Uterus (tissue), 2 donors: Measurements from ENCODE around the gene SLCO2A1.

ENCODE experiments used
- POLR2A ChIP-seq, 2 donors: fragments of 450-650 bp; IDR thresholded peaks; one replicate each; pipeline ENCODE4 v1.6.1; 2016; ENCODE audit warnings: antibody characterized with exemption in 2 of 2, mild to moderate bottlenecking in 1 of 2, moderate library complexity in 1 of 2
- TF ChIP-seq, protein P1 (sequence below), 4 experiments: fragments of 200-600 bp in 2 of 4; fragments of 450-650 bp in 2 of 4; sonication (generic) in 2 of 4; IDR thresholded peaks; one replicate each; pipeline ENCODE4 v1.5.1; 2016 to 2019; ENCODE audit warnings: antibody characterized with exemption in 4 of 4, mild to moderate bottlenecking in 2 of 4, moderate library complexity in 1 of 4

DNA sequence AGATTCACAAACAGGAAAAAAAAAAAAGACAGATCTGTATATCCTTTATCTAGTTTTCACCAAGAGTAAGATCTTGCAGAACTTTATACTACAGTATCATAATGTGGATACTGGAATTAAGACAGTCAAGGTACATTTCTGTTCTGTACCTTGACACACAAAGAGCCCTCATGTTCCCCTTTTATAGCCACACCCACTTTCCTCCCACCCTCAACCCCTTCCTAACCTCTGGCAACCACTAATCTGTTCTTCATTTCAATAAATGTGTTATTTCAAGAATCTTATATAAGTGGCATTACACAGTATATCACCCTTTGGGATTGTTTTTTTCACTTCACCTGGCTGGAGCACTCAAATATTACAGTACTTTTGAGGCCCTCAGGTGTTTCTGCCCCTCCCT, 130.4 kb downstream of the SLCO2A1 start:
- TF ChIP-seq POLR2A (IDR thresholded peaks at IDR 0.05) = no peak
- TF ChIP-seq, protein P1, sequence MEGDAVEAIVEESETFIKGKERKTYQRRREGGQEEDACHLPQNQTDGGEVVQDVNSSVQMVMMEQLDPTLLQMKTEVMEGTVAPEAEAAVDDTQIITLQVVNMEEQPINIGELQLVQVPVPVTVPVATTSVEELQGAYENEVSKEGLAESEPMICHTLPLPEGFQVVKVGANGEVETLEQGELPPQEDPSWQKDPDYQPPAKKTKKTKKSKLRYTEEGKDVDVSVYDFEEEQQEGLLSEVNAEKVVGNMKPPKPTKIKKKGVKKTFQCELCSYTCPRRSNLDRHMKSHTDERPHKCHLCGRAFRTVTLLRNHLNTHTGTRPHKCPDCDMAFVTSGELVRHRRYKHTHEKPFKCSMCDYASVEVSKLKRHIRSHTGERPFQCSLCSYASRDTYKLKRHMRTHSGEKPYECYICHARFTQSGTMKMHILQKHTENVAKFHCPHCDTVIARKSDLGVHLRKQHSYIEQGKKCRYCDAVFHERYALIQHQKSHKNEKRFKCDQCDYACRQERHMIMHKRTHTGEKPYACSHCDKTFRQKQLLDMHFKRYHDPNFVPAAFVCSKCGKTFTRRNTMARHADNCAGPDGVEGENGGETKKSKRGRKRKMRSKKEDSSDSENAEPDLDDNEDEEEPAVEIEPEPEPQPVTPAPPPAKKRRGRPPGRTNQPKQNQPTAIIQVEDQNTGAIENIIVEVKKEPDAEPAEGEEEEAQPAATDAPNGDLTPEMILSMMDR (IDR thresholded peaks at IDR 0.05) = no peak
